HL-60/S4 (cell line): ENCODE results near the gene POLR1A.

ENCODE experiments used
- in situ Hi-C: fragments of 300-500 bp; cut with MboI; formaldehyde crosslinking; loops from 2 replicates; pipeline ENCODE4 v1.14.3; 2022; ENCODE audit warnings: low sequenced_read_pairs

The POLR1A gene

DNA sequence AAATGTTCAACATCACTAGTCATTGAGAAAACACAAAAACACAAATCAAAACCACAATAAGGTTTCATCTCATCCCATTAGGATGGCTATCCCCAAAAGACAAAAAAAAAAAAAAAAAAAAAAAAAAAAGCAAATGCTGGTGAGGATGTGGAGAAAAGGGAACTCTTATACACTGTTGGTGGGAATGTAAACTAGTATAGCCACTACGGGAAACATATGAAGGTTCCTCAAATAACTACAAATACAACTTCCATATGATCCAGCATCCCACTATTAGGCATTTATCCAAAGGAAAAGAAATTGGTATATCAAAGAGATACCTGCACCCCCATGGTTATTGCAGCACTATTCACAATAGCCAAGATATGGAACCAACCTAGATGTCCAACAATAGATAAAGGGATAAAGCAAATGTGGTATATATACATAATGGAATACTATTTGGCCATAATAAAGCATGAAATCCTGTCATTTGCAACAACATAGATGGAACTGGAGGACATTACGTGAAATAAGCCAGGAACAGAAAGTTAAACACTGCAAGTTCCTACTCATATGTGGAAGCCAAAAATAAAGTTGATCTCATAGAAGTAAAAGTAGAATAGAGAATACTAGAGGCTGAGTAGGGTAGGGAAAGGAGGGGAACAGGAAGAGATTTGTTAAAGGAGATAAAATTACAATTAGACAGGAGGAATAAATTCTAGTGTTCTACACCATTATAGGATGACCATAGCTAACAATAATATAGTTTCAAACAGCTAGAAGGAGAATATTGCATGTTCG, 8.4 kb downstream of the POLR1A start:
- in situ Hi-C loops: no loop called here

DNA sequence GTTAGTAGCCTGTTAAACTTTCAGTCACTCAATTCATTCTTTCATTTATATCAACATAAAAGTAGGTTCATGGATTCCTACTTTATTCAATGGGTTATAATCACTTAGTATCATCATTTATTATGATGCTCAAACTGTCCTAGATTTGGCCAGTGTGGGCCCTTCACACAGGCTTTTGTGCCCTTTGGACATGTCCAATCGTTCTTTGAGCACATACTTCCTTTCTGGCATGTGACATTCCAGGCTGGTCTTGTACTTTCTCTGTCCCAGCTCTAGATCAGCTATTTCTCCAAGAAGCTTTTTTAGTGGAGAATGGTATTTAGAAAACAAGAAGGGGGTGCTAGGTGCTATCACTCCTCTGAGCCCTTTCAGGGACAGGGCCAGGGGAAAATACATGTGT, 11.5 kb downstream of the POLR1A start:
- in situ Hi-C loops: no loop called here

DNA sequence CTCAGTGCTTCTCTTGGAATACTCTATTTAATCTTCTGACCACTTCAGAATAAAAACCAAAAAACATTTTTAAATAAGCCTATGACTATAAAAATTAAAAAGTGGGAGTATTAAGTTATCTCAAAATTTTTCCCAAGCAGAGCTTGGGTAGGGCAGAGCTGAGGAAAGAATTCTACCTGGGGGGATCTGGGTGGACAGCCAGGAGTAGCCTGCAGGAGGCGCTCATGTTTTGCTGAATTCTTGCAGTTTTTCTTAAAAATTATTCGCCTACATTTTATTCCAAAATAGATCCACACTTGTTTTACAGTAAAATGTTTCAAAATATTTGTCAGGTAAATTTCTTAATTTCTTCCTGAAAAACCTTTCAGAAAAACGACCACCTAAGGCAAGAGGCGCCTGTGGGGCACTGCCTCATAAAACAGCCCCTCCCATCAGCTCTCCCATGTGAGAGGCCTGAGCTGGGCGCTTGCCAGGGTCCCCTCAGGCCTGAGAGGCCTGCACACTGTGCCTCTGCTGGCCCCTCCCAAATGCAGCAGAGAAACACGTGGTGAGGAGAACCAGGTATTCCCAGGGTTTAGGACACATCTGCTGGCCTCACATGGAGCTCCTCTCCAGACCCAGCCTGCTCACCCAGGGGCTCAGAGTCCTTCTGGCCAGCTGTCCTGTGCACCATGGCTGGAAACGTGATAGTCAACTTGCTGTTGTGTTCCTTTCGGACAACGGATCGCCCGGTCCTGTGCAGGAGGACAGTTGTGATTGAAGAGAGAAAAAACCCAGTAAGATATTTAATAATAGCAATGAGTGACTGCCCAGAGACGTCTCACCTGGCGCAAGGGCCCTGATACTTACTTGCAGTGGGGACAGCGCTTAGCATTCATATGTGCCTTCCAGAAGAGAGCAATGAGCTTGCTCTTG, 17.5 kb downstream of the POLR1A start:
- in situ Hi-C loops: no loop called here

DNA sequence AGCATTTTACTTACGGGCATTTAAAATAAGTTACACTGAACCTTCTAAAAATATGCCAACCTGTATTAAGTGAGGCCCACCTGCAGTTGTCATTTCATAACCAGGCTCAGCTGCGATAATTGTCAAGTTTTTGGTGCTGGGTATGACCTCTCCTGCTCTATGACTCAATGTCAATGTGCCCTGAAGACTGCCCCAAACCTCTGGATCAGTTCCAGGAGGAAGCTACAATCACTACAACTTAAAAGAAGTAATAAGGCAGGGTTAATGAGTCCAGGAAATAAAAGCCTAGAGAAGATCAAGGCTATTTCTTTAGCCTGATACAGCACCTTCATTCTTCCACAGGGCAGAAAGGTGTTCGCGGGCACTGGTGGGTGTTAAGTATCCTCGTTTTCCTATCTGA, 22.9 kb downstream of the POLR1A start:
- in situ Hi-C loops: no loop called here

DNA sequence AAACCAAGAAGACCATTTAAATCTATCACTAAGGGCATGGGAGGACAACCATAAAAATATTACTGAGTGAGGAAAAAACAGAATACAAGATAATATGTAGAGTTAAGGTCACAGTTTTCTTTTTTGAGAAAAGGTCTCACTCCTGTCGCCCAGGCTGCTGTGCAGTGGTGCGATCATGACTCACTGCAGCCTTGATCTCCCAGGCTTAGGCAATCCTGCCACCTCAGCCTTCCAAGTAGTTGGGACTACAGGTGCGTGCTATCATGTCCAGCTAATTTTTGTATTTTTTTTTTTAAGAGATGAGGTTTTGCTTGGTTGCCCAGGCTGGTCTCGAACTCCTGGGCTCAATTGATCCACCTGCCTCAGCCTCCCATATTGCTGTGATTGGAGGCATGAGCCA, 24.0 kb downstream of the POLR1A start:
- in situ Hi-C loops: no loop called here

DNA sequence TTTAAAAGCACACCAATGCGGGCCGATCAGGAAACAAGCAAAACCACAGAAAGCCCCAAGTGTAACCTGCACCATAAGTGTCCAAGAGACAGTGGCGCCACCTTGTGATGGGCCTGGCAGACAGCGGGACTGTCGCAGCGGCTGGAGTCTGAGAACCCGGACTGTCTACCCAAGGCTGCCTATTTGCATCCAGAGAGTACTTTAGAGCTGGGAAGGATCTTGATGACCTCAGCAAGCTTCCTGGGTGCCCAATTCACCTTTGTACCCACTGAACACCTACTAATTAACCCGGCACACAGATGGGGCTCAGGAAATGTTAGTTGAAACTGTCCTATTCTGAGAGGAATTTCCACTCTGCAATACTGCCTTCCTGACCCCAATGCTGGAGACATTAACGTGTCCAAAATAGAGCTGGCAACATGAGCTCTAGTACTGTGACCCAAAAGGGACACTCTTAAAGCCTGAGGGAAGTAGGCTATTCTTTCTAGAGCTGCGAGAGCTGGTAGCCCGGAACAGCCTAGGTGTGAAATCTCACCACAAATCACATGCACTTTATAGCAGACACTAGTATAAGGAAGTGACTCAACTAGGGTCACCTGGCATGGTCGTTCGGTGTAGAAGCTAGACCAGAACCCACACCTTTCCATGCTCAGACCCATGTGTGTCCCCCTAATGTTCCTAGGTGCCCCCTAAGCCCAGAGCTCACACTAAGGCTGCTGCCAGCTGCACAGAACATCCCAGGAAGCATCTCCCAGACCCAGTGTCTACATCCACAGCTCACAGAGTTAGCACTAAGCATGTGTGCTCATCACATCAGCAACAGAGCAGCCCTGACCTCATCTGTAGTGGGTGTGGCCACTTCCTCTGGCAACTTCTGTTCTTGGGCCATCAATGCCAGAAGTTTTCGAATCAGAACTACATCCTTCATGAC, 25.4 kb downstream of the POLR1A start:
- in situ Hi-C loops: loop anchor here (5.0 kb wide), 1 partner anchor 253 kb away; no protein-coding TSS in a partner anchor

DNA sequence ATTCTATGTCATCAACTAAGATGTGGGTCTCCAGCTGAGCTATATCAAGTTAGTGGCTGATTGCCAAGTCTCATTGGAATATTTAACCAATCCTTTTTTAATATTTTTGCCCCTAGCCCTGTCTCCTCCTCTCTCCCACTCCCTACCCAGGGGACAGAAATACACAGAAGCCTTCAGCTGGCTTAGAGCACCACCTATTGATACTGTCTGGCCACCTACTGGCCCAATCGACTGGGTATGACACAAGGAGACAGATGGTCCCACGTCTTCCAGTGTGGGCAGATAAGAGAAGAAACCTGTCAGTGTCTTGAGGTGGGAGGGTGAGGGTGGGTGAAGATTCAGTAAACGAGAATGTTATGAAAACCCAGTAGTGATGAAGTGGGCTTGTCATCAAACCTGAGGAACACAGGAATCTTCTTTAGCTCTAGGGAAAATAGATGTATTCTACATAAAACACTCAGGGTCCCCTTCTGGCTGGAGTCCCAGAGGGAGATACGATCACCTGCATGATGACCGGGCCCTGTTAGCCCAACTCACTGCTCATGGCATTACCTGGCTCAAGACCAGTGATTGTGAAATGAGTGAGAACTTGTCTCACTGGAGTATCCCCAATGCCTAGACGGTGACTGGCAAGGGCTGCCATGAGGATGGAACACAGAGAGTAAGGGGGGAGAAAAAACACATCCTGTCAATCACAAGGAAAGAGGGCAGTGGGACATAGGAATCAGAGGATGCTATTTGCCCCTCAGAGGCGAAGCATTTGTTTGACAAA, 26.7 kb downstream of the POLR1A start:
- in situ Hi-C loops: loop anchor here (5.0 kb wide), 1 partner anchor 252 kb away; no protein-coding TSS in a partner anchor

DNA sequence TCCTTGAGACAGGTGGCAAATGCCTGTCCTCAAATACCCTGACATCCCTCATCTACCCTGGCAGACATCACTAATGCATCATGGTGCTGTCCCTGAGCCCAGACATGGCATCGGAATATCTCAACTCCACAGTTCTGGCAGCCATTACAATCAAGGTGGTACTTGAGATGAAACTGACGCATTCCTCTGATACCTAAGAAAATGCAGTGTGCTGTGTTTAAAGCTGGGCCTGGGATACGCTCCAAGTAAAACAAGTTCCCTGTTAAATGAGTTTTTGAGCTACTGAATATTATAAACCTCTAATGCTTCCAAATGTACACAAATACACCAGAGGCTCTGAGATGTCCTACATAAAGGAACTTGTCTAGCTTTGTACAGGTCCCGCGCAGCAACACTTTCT, 29.8 kb downstream of the POLR1A start:
- in situ Hi-C loops: loop anchor here (5.0 kb wide), 1 partner anchor 249 kb away; no protein-coding TSS in a partner anchor

DNA sequence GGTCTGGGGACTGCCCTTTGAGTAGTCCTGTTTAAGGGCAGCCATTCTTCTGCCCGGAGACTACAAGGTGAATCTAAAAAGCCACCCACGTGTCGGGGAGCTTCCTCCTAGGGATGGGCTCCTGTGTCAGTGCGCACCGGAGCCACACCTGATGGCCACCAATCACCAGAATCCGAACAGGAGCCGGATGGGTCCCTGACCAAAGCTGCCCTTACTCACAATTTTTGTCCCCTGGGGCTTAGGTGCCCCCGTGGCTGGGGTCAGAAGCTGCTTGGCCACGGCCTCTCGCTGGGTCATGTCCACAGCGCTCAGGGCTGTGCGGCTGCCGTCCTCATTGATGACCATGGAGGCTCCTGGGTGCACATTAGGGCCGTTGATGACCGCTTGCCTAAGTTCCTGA, 30.9 kb downstream of the POLR1A start:
- in situ Hi-C loops: loop anchor here (5.0 kb wide), 1 partner anchor 248 kb away; no protein-coding TSS in a partner anchor

DNA sequence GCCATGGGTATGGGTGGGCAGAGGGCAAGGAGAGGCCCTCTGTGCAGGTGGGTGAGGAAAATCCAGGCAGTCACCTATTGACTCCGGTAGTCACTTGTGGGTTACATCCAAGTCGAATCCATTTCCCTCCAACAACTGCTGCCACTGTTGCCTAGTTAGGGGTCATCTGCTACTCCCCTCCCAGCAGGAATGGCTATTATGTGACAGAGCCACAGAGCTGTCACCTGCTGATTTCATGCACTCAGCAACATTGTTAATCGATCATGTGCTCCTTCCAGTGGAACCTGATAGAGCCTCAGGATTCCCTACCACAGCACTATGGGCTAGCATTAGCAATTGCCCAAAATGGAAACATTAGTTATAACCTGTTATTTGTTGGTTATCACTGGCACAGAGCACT, 31.4 kb downstream of the POLR1A start:
- in situ Hi-C loops: no loop called here

DNA sequence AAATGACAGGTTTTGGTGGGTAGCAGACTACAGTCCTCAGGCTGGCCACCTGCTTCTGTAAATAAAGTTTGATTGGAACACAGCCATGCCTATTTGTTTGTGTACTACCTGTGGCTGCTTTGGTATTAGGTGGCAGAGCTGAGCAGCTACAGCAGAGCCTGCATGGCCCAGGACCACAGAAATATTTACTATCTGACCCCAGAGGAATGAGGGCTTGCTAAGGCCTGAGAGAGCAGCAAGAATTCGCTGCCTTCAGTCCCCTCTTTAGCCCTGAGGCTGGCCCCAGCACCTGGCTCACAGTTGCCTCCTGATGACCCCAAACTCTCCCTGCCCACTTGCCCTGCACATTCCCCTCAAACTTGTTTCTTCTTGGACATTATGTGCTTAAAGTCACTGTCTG, 32.5 kb downstream of the POLR1A start:
- in situ Hi-C loops: no loop called here

DNA sequence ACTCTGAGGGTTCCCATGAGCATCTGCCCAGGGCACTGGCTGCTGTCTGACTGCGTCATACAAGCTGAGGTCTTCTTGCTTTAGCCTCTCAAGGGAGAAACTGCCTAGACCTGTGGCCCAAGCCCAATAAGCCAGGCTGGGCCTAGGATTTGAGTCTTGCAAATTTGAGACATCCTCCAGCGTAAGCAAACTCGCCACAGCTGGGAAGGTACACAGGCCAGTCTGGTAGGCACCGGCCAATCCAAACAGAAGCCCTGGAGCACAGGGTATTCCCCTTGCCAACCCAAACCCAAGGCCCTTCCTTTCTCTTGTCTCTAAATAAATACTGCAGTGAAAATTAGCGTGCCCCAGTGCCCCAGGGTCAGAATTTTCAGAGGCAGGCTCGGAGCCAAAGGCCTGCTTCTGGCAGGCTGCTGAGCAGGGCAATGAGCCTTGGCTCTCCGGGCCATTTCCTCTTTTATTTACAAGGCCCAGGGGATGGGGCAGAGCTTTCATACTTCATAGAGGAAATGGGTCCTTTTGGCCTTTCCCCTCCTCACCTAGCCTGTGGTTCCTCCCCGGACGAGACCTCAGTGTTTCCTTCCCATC, 33.3 kb downstream of the POLR1A start:
- in situ Hi-C loops: no loop called here

DNA sequence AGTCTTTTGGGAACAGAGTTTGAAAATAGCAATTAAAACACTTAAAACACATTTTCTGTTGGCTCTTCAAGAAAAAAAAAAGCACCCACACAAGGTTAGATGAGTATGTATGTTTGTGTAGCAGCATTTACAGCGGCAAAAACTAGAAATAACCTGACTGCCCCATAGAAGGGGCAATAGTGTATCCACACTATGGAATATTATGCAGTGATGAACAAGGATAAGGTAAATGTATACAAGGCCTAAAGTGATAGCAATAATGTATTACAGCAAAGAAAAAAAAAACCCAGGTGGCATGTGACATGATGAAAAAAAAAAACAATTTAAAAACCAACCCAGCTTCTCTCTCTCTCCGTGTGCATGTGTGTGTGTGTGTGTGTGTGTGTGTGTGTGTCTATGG, 34.8 kb downstream of the POLR1A start:
- in situ Hi-C loops: no loop called here

DNA sequence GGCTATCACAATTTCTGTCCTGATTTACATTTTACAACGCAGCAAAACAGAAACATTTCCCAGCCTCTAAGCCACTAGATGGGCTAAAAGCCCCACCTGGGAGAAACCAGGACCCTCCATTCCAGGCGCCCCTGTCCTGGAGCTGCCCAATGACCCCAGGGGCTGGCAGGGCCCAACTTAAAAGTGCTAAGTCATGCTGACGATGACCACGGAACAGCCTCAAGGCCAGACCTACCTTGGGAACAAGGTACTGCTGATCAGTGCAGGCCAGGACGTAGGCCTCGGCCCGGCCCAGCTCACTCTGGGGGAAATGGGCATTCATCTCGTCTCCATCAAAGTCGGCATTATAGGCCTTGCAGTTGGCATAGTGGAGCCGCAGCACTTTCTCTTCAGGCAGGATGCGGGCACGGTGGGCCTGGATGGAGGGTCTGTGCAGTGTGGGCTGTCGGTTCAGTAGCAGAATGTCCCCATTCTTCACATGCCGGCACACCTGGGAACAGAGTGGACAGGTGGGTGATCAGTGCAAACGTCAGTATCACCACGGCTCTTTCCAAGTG, 35.8 kb downstream of the POLR1A start:
- in situ Hi-C loops: no loop called here

DNA sequence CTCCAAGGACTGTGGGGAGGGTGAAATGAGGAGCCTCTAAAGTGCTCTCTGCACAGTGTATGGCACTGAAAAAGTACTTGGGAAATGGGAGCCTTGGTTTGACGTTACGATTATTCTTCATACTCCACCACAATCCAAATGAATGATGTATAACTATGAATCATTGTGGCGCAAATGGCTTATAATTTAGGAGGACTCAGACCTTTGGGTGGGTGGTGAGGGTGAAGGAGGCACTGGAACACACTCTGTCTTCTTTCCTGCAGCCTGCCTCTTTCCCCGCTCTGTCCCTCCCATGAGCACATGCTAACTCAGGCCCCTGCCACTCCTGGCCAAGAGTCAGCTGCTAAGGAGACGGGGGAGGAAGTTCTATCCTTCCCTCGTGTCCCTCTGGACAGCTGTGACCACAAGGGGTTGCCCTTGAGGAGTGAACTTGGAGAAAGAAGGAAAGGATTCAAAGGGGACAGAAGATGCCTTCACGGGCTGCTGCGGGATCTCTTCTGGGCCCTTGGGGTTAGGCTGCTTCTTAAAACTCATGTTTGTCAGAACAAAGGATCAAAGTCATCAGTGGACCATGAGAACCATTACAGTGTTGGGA, 36.5 kb downstream of the POLR1A start:
- in situ Hi-C loops: no loop called here

DNA sequence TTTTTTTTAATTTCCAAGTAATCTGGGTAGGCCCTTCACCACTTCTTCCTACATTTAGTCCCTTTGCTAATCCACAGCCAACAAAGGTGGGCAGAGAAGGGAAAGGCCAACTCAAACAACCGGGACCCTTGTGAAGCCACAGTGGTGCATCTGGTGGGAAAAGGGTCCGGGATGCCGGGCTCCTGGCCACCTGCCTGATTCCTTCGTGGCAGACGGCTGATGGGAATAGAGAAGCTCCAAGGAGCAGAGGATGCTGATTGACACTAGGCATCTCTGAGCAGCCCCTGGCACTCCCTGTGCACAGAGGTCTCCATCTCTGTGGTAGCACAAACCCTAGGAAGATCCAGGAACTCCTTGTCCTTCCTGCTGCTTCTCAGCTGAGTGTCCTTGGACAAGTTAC, 37.0 kb downstream of the POLR1A start:
- in situ Hi-C loops: no loop called here

DNA sequence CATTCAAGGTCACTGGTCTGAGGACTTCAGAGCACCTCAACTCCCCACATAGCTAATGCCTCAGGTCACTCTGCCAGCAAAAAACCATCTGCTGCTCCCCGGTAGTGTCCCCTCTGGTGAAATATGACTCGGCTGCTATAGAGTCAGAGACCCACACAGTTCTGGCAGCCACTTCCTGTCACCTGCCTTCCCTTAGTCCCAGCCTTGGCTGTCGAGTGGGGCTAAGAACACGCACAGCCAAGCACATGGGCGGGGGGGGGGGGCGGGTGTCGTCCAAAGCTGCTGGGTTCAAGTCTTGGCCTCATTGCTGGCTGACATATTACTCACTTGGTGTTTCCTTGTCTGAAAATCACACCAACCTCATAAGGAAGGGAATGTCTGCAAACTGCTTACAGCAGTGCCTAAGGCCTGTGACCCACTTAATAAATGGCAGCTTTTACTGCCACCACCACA, 37.5 kb downstream of the POLR1A start:
- in situ Hi-C loops: no loop called here

DNA sequence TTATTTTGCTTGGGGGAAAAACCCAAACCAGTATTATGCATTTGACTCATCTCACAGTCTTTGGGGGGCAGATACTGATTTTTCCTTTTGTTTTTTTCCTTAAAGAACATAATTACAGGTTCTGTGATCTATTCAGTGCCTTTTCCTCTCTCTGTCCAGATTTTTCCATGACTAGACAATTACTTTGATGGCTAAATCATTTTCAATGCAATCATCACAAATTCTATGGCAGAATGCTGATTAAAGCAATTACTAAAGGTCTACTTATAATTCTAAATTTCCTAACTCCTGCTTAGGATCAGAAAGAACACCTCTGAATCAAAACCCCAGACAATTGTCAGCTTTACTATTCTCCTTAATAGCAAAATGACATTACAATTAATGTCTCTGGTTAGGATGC, 38.8 kb downstream of the POLR1A start:
- in situ Hi-C loops: no loop called here
